HL-60 (cell line): ENCODE data around the gene ZBTB32.

Experiments used
- DNase-seq, 2 experiments: peaks; one replicate each; pipeline ENCODE4 v3.0.0-alpha.2; 2010 to 2020; ENCODE audit warnings: low read depth in 1 of 2, low spot score in 1 of 2
- H3K27ac ChIP-seq: fragments of 250-450 bp; sonication (Bioruptor Pico); replicated peaks from 2 replicates; pipeline ENCODE4 v1.5.1; 2020; ENCODE audit warnings: mild to moderate bottlenecking, moderate library complexity
- H3K27me3 ChIP-seq: fragments of 250-450 bp; sonication (Bioruptor Pico); 2 replicates; pipeline ENCODE4 v1.5.1; 2021; ENCODE audit warnings: mild to moderate bottlenecking, moderate library complexity; ENCODE audit not compliant: insufficient read depth, poor library complexity, severe bottlenecking
- H3K4me3 ChIP-seq: replicated peaks from 2 replicates; pipeline ENCODE4 v1.5.1; 2011; ENCODE audit warnings: mild to moderate bottlenecking, control low read depth, low read length; ENCODE audit not compliant: insufficient read depth
- CTCF ChIP-seq: IDR thresholded peaks from one replicate; pipeline ENCODE4 v1.5.1; 2011; ENCODE audit warnings: low read length, control low read depth, inconsistent platforms; ENCODE audit not compliant: insufficient read depth
- GABPA ChIP-seq: IDR thresholded peaks from 2 replicates; pipeline ENCODE4 v1.6.1; 2012; ENCODE audit warnings: low read depth
- POLR2AphosphoS5 ChIP-seq: IDR thresholded peaks from 2 replicates; pipeline ENCODE4 v1.6.1; 2012; ENCODE audit warnings: low read depth
- SPI1 ChIP-seq: IDR thresholded peaks from 2 replicates; pipeline ENCODE4 v1.6.1; 2012; ENCODE audit warnings: low read depth, mild to moderate bottlenecking, borderline replicate concordance
- TF ChIP-seq, protein P1 (sequence below): IDR thresholded peaks from 2 replicates; pipeline ENCODE4 v1.6.1; 2012; ENCODE audit warnings: low read depth; ENCODE audit not compliant: insufficient replicate concordance

The ZBTB32 gene

DNA sequence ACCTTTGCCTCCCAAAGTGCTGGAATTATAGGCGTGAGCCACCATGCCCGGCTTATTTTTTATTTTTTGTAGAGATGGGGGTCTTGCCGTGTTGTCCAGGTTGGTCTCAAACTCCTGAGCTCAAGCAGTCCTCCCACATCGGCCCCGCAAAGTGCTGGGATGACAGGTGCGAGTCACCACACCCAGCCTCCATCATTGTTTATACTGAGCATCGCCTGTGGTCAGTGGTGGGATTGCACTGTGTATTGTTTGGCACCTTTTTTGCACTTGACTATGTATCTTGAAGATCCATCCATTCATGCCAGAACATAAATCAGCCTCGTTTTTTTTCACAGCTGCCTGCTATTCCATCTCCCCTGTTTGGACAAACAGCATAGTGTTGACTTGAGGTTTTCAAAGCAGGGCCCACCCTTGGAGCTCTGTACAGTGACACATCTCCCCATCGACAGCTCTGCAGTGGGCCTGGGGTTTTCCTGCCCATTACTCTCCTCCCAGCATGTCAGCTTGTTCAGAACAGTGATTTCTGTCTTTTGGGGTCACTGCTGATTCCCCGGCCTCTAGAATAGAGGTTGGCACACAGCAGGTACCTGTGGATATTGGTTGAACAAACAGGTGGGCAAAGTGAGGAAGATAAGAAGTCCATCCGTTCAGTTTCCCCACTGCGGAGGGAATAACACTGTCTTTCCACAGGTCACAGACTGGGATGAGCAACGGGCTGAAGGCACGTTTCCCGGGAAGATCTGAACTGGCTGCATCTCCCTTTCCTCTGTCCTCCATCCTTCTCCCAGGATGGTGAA, 46.3 kb upstream of the ZBTB32 start:
- DNase-seq: no peak
- H3K4me3 ChIP-seq: no peak overlapping the region
- no peak for TF ChIP-seq CTCF
- TF ChIP-seq, protein P1, sequence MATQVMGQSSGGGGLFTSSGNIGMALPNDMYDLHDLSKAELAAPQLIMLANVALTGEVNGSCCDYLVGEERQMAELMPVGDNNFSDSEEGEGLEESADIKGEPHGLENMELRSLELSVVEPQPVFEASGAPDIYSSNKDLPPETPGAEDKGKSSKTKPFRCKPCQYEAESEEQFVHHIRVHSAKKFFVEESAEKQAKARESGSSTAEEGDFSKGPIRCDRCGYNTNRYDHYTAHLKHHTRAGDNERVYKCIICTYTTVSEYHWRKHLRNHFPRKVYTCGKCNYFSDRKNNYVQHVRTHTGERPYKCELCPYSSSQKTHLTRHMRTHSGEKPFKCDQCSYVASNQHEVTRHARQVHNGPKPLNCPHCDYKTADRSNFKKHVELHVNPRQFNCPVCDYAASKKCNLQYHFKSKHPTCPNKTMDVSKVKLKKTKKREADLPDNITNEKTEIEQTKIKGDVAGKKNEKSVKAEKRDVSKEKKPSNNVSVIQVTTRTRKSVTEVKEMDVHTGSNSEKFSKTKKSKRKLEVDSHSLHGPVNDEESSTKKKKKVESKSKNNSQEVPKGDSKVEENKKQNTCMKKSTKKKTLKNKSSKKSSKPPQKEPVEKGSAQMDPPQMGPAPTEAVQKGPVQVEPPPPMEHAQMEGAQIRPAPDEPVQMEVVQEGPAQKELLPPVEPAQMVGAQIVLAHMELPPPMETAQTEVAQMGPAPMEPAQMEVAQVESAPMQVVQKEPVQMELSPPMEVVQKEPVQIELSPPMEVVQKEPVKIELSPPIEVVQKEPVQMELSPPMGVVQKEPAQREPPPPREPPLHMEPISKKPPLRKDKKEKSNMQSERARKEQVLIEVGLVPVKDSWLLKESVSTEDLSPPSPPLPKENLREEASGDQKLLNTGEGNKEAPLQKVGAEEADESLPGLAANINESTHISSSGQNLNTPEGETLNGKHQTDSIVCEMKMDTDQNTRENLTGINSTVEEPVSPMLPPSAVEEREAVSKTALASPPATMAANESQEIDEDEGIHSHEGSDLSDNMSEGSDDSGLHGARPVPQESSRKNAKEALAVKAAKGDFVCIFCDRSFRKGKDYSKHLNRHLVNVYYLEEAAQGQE: no peak
- TF ChIP-seq SPI1: no peak
- no peak for TF ChIP-seq POLR2AphosphoS5
- TF ChIP-seq GABPA: no peak

GRCh38 chr19:35661995-35662340, 42.4 kb upstream of the ZBTB32 start:
- no peak for TF ChIP-seq GABPA
- TF ChIP-seq, protein P1: no peak
- no peak for TF ChIP-seq POLR2AphosphoS5
- TF ChIP-seq SPI1: no peak
- no peaks in the 10 kb centered on the region for H3K27me3 ChIP-seq
- DNase-seq: no peak
- H3K4me3 ChIP-seq: no peak overlapping the region
- H3K27ac ChIP-seq: no peak overlapping the region

More for the DNA sequence above, 46.3 kb upstream of the ZBTB32 start:
- Histone ChIP-seq H3K27ac (no peak overlapping the region), H3K27me3 (no peaks in the 10 kb centered on the region)

GRCh38 chr19:35663981-35664380, 40.4 kb upstream of the ZBTB32 start:
- TF ChIP-seq SPI1 (no peak), GABPA (no peak), CTCF (no peak), POLR2AphosphoS5 (no peak)
- TF ChIP-seq, protein P1: no peak
- H3K4me3 ChIP-seq: no peak overlapping the region
- DNase-seq: no peak
- no peak overlapping the region for H3K27ac ChIP-seq
- no peaks in the 10 kb centered on the region for H3K27me3 ChIP-seq
